ENCODE results near the gene ETV6.

ETV6 gene

DNA sequence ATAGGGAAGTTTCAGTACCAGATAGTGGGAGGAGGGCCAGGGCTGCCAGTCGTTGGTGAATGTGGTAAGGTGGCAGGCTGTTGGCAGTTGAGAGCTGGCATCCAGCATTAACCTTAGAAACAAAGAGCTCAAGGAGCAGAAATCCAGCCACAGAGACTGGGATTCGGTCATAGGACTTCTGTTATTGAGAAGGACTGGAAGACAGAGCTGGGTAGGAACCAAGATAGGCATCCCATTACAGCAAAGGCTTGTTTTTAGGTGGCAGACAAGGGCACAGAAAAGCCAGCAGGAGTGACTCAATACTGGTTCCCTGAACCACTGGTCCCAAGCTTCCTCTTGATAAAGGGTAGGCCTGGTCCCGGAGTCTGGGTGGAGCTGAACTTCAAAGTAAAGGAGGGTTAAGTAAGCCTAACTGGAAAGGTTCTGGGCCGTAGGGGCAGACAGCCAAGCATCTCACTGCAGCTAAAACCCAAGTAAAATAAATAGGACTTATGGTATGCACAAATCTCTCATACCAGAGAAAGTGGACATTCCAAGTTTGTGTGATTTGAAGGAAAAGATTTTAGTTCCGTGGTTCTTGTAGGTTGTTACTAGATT lies 147.9 kb downstream of the ETV6 start:
- peak in 3 of 58 donors; percentile 16 to 51 (median 46) for DNase-seq

DNA sequence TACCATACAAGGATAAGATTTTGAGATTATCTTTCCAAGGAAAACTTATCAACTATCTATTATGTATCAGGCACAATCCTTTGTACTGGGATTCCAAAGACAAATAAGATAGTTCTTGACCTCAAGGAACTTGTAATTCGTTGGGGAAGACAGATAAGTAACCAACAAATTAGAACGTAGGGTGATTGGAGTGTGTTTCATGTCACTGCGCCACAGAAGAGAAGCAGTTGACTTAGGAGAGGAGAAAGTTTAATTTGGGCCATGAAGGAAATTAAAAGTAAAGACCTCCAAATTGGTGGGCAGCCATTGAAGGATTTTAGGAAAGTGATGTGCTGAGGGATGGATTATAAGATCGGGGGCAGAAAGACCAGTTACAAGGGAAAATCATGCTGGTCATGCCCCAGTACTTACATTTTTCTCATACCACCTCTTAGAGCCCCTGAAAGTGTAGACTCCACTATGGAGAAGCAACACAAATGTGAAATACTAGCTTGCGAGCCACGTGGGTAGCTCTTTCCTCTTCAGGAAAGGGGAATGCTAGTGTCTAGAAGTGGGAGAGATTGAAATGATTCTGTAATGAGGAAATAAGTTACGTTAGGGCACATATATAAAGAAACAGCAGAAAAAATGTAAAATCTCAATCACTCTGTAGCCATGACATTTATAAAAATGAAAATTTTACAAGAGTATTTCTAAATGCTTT lies 148.7 kb downstream of the ETV6 start:
- DNase-seq: no peak

DNA sequence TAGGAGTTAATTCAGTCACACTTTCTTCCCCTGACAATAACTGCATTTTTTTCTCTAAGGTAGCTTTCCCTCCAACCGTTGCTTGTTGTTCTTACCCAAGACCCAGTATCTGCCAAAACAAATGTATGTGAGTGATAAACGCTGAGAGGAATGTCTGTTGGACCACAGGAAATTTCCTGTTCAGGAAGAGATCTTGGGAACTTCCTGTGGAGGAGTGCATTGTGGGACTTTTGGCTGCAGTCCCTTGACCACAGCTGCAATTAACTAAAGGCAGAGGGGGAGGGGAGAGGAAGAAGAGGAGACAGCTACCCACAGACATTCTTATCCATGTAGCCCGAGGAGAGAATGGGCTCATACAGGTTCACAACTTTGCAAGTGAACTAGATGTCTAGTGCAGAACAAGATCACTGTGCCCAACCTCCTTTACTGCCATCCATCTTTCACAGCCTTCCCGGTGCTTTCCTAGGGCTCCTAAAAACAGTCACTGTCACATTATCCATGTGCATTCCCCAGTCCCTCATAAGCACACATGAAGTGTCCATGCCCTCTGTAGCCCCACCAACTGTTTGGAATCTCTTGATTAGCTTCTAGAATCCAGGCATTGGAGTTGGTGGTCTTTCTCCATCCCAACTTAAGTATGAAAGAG lies 149.5 kb downstream of the ETV6 start:
- no peak for DNase-seq

DNA sequence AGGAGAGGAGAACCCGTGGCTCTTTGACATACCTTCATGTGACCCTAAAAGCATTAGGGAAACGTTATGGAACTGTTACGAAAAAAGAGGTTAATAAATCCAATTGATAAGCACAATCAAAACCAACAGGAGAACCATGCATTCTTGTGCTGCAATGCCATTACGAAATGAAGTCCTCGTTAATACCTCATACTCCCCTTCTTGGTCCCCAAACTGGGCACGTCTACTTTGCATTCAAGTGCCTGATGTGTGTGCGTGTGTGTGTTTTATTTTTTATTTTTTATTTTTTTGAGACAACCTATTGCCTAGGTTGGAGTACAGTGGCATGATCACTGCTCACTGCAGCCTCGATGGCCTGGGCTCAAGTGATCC lies 150.0 kb downstream of the ETV6 start:
- DNase-seq: no peak

DNA sequence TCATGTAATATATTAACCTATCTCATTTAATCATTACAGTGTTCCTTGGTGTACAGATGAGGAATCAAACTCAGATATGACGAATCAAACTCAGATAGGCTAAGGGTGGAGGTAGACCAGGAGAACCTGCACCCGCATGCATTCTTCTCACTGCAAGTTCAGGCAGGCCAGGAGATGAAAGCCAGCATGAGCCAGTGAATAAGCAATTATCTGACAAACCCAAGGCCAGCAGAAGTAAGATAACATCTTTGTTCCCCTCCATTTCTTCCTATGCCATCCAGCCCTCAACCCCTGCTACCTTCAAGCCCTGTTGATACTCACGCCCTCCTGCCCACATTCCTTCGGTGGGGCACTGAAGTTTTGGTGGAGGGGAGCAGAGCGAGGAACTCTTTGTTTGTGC lies 152.2 kb downstream of the ETV6 start:
- no peak for DNase-seq

DNA sequence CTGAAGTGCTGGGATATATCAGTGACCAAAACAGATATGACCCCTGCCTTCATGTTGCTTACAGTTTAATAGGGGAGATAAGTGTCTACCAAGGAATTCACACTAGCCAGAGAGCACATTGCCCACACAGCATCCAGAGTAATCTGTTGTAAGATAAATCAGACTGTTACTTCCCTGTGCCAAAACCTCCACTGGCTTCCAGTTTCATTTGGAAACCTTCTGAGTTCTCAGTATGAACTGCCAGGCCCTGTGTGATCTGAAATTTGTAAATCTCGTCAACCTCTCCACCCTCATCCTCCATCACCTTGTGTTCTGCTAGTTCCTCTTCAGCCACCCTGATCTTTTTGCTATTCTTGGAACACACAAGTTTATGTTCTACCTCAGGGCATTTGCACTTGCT lies 154.7 kb downstream of the ETV6 start:
- no peak for DNase-seq

DNA sequence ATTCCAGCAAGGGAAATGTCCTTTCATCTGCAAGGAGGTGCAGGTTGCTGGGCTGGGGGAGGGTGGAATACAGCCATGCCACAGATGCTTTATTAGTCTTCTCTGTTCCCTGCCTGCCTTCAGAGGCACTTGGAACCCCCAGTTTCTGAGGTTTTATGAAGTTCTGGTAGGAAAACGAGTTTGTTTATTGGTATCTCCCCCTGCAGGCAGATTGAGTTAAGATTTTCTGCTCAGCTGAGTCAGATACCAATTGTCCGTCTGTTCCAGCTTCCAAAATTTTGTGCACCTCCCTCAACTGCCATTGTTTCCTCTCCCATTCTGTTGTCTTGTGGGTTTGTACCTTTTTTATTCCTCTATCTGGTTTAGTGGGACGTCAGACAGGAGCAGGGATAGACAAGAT lies 155.6 kb downstream of the ETV6 start:
- no peak for DNase-seq

DNA sequence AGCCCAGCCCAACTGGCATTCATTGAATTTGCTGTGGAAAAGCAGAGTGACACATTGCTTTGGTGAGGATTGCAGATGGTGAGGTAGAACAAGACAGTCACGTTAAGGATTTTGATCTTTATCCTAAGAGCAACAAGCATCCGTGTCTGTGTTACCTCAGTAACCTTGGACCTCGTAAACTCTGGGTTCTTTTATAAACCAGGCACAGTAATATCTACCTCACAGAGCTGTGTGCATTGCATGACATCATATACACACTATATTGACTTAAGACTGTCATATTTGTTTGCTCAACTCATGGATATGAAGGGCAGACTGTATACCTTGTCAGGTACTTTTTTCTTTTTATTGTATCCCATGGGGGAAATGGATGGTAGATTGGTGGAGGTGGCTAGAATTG lies 156.2 kb downstream of the ETV6 start:
- no peak for DNase-seq

DNA sequence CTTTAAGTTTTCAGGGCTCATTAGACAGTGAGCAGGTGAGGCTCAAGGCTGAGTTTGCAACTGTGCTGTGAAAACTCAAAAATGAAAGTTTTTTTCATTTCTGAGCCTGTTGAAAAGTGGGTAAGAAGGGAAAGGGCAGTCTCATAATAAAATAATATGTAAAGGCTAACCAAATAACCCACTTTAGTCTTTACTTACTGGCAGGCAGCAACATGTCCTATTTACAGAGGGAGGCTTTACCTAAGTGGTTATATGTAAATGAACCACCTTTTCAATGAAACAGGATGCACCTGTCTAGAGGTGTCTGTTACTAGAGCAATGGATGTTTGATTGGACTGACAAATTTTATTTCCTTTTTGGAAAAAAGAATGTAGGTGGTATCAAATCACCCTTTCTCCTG lies 158.0 kb downstream of the ETV6 start:
- DNase-seq: no peak

DNA sequence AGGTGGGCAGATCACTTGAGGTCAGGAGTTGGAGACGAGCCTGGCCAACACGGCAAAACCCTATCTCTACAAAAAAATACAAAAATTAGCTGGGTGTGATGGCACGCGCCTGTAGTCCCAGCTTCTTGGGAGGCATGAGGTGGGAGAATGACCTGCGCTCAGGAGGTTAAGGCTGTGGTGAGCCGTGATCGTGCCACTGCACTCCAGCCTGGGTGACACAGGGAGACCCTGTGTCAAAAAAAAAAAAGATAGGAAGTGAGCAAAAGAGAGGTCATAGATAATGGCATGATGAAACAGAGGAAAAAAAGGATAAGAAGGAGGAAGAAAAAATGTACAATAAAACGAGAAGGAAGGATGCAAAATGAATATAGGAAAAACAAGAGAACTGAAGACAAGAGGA lies 159.5 kb downstream of the ETV6 start:
- DNase-seq: no peak

DNA sequence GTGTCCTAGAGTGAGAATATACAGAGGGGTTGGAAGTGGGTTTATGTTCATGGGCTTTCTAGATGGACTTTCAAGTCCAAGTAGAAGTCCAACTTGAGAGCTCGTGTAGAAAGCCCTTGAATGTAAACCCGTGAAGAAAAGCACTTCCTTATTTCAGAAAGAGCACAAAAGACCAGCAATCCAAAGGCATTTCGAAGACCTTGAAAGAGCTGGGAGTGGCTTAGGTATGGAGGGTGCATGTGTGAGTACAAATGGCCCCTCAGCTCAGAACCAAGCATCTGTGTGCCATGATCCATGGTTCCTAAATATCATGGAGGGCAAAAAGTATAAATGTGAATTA lies 160.7 kb downstream of the ETV6 start:
- DNase-seq: no peak

DNA sequence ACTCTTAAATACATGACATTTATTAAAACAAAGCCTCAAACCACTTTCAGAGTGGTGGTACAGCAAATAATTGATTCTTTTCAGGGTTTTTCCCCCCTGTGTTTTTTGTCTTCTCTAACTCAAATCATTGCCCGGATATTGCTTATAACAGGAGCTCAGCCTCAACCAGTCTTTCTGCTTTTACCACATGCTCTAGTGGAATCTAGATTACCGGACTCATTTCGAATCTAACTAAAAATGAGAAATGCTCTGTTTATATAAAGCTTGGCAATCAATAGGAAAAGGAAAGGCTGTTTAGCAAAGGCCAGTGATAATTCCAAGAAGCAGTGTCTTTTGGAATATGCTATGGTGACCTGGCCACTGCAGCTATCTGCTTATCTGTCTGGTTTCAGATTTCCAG lies 161.5 kb downstream of the ETV6 start:
- DNase-seq: no peak

DNA sequence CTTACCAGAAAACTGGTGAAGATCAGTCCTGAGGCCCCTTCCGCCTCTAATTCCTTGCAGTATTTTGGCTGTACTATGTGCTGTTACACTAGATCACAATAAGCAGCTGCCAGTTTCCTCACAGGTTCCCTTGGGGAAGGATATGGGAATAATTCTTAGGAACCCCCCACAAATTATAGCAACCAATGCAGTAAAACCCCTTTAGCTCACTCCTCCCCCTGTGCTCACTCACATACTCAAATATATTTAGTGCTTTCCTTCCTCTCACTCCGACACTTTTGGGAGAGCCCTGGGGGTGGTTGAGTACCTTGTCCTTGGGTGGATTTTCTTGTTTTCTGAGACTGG lies 162.7 kb downstream of the ETV6 start:
- DNase-seq: peak in 1 of 58 donors; percentile 32

DNA sequence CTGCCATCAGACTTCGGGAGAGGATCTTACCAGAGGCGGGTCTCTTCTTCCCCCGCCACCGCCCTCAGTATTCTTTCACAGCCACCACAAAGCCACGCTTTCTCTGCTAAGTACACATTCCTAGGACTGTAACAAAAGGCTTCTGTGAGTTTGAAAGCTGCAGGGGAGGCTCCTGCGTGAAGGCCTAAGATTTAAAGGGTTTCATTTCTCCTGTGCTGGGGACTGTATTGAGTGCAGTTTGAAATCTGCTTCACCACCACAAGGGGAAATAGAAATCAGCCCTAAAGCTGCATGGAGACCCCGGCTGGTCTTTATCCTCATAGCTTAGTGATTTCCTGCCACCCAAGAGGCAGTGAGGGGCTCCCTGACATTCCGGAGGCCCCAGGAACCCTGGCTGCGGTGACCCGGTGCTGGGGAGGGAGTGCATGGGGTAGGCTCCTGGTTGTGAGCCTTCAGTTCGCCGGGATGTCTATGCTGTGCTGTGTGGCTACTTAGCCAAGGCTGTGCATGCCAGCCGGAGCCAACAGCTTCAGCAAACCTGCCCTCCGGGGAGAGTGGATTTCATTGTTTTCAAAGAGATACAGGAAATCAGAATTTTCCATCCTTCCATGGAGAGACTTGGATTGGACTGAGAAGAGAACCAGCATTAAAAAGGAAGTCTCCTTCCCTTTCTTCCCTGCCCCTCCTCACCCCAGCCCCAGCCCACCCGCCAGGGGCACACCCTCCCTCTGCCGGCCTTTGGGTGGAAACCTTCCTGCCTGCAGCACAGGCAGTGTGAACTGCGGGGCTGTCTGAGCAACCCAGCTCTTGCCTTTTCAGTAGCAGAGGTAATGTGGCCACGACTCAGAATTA lies 163.3 kb downstream of the ETV6 start:
- peak in 38 of 58 donors; percentile 18 to 80 (median 48) for DNase-seq

DNA sequence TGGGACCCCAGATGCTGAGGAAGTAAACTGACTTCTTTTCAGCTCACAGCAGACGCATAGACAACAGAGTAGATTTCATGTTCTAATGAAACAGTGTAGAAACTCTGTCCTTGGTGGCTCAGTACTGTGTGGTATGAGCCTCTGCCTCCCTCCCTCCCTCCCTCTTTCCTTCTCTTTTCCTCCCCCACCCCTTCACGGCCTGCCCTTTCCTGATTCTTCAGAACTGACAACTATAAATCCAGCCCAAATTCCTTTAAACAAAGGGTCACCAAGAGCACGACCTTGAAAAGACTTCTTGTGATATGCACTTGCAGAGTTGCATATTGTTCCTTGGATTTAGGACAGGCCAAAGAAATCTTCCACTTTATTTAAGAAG lies 164.0 kb downstream of the ETV6 start:
- DNase-seq: no peak

DNA sequence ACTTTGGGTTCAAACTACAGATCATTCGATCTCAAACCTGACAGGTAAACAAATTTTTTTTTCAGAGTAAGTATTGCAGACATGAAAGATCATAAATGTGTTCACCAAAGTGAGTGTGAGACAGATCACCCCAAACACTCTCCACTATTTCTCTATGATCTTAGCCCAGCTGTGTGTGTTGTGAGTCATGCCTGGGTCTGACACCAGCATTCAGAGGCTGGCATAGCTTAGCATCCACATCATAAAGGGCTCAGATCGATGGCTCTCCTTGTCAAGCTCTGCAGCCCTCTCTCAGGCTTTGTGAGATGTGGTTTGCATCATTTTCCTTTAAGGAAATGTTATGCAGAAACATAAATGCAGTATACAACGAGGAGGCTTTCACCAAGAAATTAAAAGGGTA lies 164.9 kb downstream of the ETV6 start:
- DNase-seq: peak in 12 of 58 donors; percentile 16 to 60 (median 42)

DNA sequence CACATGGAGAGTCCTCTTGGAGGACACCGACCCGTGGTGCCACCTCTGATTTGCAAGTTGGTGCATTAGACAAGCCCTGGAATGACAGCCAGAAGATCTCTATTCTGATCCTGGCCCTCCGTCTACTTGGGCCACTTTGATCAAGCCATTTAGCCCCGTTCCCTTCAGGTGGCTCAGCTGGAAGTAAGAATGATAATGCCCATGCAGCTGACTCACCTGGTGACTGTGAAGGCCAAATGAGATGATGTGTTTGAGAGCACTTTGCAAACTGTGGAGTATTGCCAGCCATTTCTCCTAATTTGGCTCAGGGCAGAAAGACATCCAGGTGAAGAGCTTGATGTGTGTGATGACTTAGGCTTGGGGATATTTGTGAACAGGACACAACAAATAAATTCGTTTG lies 165.9 kb downstream of the ETV6 start:
- no peak for DNase-seq

DNA sequence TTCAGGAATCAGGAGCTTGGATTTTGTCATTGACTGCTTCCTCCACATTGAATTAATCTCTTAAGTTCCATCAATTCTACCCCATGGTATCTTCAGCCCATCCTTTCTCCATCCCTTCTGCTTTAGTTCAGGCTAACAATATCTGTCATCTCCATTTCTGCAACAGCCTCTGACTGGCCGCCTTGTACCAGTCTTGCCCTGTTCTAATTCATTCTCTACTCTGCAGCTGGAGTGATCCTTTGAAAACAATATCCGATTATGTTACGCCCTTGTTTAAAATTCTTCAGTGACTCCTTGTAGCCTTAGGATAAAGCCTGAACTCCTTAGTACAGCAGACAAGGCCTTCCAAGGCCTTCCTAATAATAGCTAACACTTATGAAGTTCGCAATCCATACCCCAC lies 170.2 kb downstream of the ETV6 start:
- DNase-seq: peak in 2 of 58 donors; percentile 35 to 51

DNA sequence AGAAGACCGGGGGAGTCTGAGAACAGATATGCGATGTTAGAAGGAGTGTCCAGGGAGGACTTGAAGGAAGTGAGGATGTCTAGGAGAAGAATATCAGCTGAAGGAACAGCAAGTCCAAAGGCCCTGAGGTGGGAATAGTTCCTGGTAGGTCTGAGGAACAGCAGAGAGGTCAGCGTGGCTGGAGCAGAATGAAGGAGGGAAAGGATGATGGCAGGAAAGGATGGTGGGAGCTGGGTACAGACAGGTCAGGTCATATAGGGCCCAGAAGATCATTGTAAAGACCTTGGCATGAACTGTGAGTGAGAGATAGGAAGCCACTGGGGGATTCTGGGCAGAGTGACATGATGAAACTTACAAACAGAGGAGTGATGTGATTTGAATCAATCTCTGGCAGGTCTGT lies 171.0 kb downstream of the ETV6 start:
- no peak for DNase-seq

DNA sequence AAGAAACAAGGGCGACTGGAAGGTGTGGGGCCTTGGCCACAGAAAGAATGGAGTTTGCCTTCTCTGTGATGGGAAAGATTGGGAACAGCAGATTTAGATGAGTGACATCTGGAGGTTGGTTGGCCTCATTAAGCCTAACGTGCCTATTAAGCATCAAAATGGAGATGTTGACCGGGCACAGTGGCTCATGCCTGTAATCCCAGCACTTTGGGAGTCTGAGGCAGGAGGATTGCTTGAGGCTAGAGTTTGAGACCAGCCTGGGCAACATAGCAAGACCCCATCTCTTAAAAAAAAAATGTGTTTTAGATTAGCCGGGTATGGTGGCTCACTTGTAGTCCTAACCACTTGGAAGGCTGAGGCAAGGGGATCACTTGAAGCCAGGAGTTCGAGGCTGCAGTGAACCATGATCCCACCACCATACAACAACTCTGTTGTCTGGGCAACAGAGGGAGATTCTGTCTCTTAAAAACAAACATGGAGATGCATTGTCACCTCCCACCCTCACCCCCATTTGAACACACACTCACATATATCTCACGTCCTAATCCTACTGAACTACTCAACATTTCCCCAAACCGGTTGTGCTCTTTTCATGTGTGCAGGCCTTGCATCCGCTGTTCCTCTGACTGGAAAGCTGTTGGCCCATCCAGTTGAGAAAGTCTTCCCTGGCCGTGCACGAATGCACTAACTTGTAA lies 172.1 kb downstream of the ETV6 start:
- no peak for DNase-seq

DNA sequence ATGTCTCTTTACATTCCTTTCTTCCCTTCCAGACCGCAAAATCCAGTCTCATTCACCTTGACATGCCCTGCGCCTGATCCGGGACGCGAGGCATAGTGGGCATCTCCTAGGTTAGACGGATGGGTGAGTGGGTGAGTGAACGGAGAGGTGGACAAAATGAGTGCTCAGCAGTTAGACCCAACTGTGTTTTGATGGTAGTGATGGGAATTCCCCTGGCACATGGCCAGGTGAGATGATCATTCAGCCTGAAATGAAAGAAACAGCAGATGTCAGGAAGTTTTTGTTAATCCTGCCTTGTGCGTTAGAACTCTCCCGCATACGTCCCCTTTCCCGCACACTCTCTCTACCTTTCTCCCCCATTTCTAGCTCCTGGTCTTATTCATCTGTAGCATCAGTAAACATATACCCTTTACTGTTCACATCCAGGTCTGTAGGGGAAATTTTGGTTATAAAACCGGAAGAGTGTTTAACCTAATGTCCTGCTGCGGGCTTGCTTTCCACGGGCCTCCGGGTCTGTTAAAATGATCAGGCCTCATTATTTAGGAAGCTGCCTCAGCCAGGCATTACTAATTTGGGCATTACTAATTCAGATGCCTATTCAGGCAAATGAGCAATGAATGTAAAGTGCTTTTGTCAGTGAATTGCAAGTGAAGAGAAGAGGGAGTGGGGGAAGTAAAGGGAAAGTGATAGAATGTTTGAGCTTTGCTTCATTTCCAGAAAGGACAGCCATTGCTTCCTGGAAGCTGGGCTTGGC lies 172.8 kb downstream of the ETV6 start:
- peak in 1 of 58 donors; percentile 72 for DNase-seq

All from anterior cingulate cortex (tissue), 58 donors.